ENCODE results near the gene DTX1.

GRCh38 chr12:113086249-113087164, 30.0 kb downstream of the DTX1 start:
- TF ChIP-seq MXD4 (CRISPR knock-in tag; IDR thresholded peaks at IDR 0.05) (no peak), RERE (CRISPR knock-in tag; IDR thresholded peaks at IDR 0.05; ENCODE audit: low read depth) (no peak), ESRRA (CRISPR knock-in tag; IDR thresholded peaks at IDR 0.05; ENCODE audit: low read depth) (peak; percentile 36; the same call in 1 of the 2 replicates)

Measured in HepG2 (cell line).